ENCODE measurements around the gene CD81.

The CD81 gene

GRCh38 chr11:2439820-2440219, 62.7 kb downstream of the CD81 start:
- no peak for DNase-seq (ENCODE audit: low spot score)

GRCh38 chr11:2440646-2441045, 63.5 kb downstream of the CD81 start:
- DNase-seq (ENCODE audit: low spot score): no peak

- DNase-seq (ENCODE audit: low spot score): no peak
Observed at GRCh38 chr11:2441171-2441570, 64.1 kb downstream of the CD81 start.

- peak; percentile 55 for DNase-seq (ENCODE audit: low spot score)
Observed at GRCh38 chr11:2442589-2442988, 65.5 kb downstream of the CD81 start.

- DNase-seq (ENCODE audit: low spot score): no peak
Observed at GRCh38 chr11:2443406-2443805, 66.3 kb downstream of the CD81 start.

- peak; percentile 53 for DNase-seq (ENCODE audit: low spot score)
Observed at GRCh38 chr11:2443881-2444820, 67.0 kb downstream of the CD81 start, which contains the start of gene TRPM5. Gene TRPM5, minus strand, starts transcription at chr11:2444514. Its CDS starts 21,478 bp downstream, at chr11:2423036.

- peak; percentile 77 for DNase-seq (ENCODE audit: low spot score)
Observed at GRCh38 chr11:2444821-2445745, 68.0 kb downstream of the CD81 start, which contains the start of gene KCNQ1. Gene KCNQ1, plus strand, starts transcription at chr11:2445008. Its CDS starts 91 bp downstream, at chr11:2445099.

GRCh38 chr11:2445746-2446551, 68.8 kb downstream of the CD81 start:
- DNase-seq (ENCODE audit: low spot score): no peak

GRCh38 chr11:2446590-2447252, 69.6 kb downstream of the CD81 start:
- DNase-seq (ENCODE audit: low spot score): no peak
